ENCODE results near the gene MTNR1A. TPM values are rescaled to one million over a fixed set of nuclear protein-coding genes. Genes with fewer than 3 reads are reported as not detected.

The MTNR1A gene
- total RNA-seq, 1 experiment from 2014 or later = not detected

DNA sequence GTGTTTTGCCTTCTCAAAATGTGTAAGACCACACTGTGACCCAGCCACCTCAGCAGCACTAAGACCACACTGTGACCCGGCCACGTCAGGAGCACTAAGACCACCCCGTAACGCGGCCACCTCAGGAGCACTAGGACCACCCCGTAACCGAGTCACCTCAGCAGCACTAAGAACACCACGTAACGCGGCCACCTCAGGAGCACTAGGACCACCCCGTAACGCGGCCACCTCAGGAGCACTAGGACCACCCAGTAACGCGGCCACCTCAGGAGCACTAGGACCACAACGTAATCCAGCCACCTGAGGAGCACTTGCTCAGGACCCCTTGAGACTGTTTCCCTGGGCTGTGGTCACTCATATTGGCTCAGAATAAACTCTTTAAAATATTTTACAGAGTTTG, 71.7 kb downstream of the MTNR1A start:
- intact Hi-C loops (cut with micrococcal nuclease; ENCODE audit: unreplicated experiment) = no loop called here
- Histone ChIP-seq H3K4me3 (ENCODE audit: low read depth, low read length) (no peak overlapping the region), H3K9me3 (no peaks in the 10 kb centered on the region), H3K4me1 (no peaks in the 10 kb centered on the region), H3K27me3 (replicated peaks; ENCODE audit: control insufficient read depth, insufficient read depth, low read length) (no peaks in the 10 kb centered on the region), H3K36me3 (ENCODE audit: control insufficient read depth, insufficient read depth, low read length) (no peaks in the 10 kb centered on the region)
- Mint-ChIP-seq H3K27ac (ENCODE audit: unreplicated experiment) (no peak overlapping the region), H3K9me3 (ENCODE audit: unreplicated experiment) (no peaks in the 10 kb centered on the region), H3K27me3 (ENCODE audit: insufficient read depth, unreplicated experiment) (peaks cover 3% of the 10 kb centered on the region), H3K36me3 (ENCODE audit: insufficient read depth, unreplicated experiment) (no peaks in the 10 kb centered on the region), H3K4me3 (ENCODE audit: unreplicated experiment) (no peak overlapping the region), H3K4me1 (ENCODE audit: low read depth, unreplicated experiment) (no peaks in the 10 kb centered on the region)
- no peak for TF ChIP-seq CTCF (IDR thresholded peaks at IDR 0.05; ENCODE audit: insufficient read depth in 1 of 2, low read depth in 1 of 2, low read length in 1 of 2, severe bottlenecking in 1 of 2, unreplicated experiment in 1 of 2)
- BruUV-seq (replicated peaks) = no TSS peak
- ChIA-PET CTCF (no interaction called here), POLR2A (no interaction called here)
- no peak for DNase-seq

Other genes starting within 250 kb of the MTNR1A start
- 135 and 141 TPM in 2 replicates for gene FAT1, start 168.3 kb upstream of the MTNR1A start, total RNA-seq (2022)

All from Caco-2 (cell line).